B cell (primary cell): ENCODE results near the gene LARGE1.

Experiments used
- CTCF ChIP-seq: fragments of 200-600 bp; IDR thresholded peaks from one replicate; pipeline ENCODE4 v1.8.0; 2022; ENCODE audit warnings: antibody characterized with exemption, mild to moderate bottlenecking
- EZH2 ChIP-seq: IDR thresholded peaks from 2 replicates; pipeline ENCODE4 v1.6.1; 2012; ENCODE audit warnings: borderline replicate concordance, low read depth, mild to moderate bottlenecking, moderate library complexity, low read length; ENCODE audit not compliant: insufficient read depth, poor library complexity, severe bottlenecking

GRCh38 chr22:33680632-33681031 lies 239.6 kb downstream of the LARGE1 start:
- no peak for TF ChIP-seq CTCF
- TF ChIP-seq EZH2, result no peak
